ENCODE measurements around the gene IP6K2. TPM values are rescaled to one million over a fixed set of nuclear protein-coding genes. Genes with fewer than 3 reads are reported as not detected.

IP6K2 gene
- total RNA-seq, 1 donor from 2014 or later, result 37.4 TPM

DNA sequence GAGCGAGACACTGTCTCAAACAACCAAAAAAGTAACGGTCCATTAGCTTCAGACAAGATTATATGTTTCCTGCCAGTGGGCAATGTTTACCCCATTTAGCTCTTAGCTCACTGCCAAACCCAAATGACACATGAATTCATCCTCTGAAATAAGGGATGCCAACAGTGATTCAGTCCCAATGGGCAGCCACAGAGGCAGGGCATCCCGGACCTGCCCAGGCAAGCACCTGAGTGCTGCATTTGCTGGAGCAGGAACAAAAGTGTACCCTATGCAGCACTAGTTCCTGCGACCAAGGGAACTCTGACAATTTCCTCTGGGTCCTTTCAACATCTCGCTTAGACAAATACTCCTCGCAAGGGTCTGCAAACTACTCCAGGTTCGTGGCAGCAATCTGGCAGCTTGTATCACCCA, 8.0 kb downstream of the IP6K2 start:
- TF ChIP-seq, protein P1, sequence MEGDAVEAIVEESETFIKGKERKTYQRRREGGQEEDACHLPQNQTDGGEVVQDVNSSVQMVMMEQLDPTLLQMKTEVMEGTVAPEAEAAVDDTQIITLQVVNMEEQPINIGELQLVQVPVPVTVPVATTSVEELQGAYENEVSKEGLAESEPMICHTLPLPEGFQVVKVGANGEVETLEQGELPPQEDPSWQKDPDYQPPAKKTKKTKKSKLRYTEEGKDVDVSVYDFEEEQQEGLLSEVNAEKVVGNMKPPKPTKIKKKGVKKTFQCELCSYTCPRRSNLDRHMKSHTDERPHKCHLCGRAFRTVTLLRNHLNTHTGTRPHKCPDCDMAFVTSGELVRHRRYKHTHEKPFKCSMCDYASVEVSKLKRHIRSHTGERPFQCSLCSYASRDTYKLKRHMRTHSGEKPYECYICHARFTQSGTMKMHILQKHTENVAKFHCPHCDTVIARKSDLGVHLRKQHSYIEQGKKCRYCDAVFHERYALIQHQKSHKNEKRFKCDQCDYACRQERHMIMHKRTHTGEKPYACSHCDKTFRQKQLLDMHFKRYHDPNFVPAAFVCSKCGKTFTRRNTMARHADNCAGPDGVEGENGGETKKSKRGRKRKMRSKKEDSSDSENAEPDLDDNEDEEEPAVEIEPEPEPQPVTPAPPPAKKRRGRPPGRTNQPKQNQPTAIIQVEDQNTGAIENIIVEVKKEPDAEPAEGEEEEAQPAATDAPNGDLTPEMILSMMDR (IDR thresholded peaks at IDR 0.05; ENCODE audit: insufficient read depth, low read length, severe bottlenecking), result no peak

DNA sequence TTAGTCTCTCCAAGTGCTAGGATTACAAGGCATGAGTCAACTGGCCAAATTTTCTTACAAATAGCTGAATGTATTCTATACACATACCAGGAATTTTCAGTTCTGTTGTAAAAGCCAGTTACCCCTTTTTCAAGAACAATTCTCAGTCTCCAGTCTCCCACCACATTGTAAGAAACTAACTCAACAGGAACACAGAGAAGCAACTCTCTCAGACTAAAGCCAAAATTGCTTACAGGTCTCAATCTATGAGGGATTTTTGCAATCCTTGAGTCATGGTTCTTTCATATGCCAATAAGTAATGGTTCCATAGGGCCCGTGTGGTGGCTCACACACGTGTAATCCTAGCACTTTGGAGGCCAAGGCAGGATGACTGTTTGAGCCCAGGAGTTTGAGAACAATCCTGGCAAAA, 8.5 kb downstream of the IP6K2 start:
- Histone ChIP-seq H3K4me3 (ENCODE audit: low read depth, low read length) (no peak overlapping the region), H3K36me3 (ENCODE audit: control insufficient read depth, insufficient read depth, low read length) (peaks cover 22% of the 10 kb centered on the region), H3K27me3 (ENCODE audit: control insufficient read depth, insufficient read depth, low read length) (no peaks in the 10 kb centered on the region)
- DNase-seq (ENCODE audit: low read depth) (peak; percentile 86), FAIRE-seq (no peak)
- TF ChIP-seq, protein P1 (IDR thresholded peaks at IDR 0.05; ENCODE audit: insufficient read depth, low read length, severe bottlenecking), result no peak

More for the DNA sequence above, 8.0 kb downstream of the IP6K2 start:
- FAIRE-seq (peak; percentile 79), DNase-seq (ENCODE audit: low read depth) (peak; percentile 96)
- peaks cover 22% of the 10 kb centered on the region for H3K36me3 ChIP-seq (ENCODE audit: control insufficient read depth, insufficient read depth, low read length)
- no peak overlapping the region for H3K4me3 ChIP-seq (ENCODE audit: low read depth, low read length)
- no peaks in the 10 kb centered on the region for H3K27me3 ChIP-seq (ENCODE audit: control insufficient read depth, insufficient read depth, low read length)

DNA sequence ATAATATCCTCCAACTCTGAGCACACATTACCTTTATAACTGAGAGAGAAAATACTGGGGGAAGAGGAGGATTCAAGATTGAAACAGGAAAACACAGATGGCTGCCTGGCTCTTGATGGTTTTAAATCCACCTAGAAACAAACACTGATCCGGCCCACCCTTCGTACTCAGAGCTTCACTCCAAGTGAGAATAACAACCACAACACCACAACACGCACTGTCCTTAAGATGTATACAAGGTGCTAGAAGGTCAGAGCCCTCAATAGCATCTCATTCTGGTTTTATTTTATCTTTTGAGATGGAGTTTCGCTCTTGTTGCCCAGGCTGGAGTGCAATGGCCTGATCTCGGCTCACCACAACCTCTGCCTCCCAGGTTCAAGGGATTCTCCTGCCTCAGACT, 9.9 kb downstream of the IP6K2 start:
- DNase-seq (ENCODE audit: low read depth), result no peak
- no peak overlapping the region for H3K4me3 ChIP-seq (ENCODE audit: low read depth, low read length)
- peaks cover 17% of the 10 kb centered on the region for H3K36me3 ChIP-seq (ENCODE audit: control insufficient read depth, insufficient read depth, low read length)
- TF ChIP-seq, protein P1 (IDR thresholded peaks at IDR 0.05; ENCODE audit: insufficient read depth, low read length, severe bottlenecking), result no peak
- H3K27me3 ChIP-seq (ENCODE audit: control insufficient read depth, insufficient read depth, low read length), result no peaks in the 10 kb centered on the region
- no peak for FAIRE-seq

DNA sequence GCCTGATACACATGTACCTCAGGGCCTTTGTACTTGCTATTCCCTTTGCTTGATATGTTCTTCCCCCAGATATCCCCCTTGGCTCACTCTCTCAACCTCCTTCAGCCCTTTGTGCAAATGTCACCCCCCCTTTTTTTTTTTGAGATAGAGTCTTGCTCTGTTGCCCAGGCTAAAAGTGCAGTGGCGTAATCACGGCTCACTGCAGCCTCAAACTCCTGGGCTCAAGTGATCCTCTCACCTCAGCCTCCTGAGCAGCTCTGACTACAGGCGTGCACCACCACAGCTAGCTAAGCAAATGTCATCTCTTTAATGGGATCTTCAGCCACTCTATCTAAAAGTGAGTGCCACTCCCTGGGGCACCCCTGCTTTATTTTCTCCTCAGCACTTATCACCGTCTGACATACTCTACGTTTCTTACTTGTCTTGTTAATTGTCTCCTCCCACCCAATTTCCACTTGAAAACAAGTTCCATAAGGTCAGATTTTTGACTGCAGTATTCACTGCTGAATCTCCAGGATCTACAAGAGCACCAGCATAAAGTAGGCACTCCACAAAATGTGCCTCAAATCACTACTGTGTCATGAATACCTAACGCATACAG, 14.6 kb downstream of the IP6K2 start:
- H3K4me3 ChIP-seq (ENCODE audit: low read depth, low read length), result no peak overlapping the region
- H3K36me3 ChIP-seq (ENCODE audit: control insufficient read depth, insufficient read depth, low read length), result peaks cover 16% of the 10 kb centered on the region
- DNase-seq (ENCODE audit: low read depth) (no peak), FAIRE-seq (no peak)
- H3K27me3 ChIP-seq (ENCODE audit: control insufficient read depth, insufficient read depth, low read length), result no peaks in the 10 kb centered on the region
- TF ChIP-seq, protein P1 (IDR thresholded peaks at IDR 0.05; ENCODE audit: insufficient read depth, low read length, severe bottlenecking), result no peak

DNA sequence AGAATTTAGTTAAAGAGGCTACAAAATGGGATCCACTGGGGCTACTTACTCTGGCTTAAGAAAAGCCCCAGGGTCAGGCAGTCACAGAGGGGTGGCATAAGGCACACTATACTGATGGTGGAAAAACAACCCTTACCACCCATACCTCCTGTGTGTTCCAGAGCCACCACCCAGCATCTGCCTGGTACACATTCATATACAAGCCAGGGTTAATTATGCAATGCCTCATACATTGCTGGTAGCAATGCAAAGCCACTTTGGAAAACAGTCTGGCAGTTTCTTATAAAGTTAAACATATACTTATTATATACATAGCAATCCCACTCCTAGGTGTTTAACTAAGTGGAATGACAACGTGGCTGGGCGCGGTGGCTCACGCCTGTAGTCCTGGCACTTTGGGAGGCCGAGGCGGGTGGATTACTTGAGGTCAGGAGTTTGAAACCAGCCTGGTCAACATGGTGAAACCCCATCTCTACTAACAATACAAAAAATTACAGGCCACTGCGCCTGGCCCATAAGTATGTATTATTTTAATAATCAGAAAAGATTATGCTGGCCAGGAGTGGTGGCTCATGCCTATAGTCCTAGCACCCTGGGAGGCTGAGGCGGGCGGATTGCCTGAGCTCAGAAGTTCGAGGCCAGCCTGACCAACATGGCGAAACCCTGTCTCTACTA, 16.2 kb downstream of the IP6K2 start:
- Histone ChIP-seq H3K36me3 (ENCODE audit: control insufficient read depth, insufficient read depth, low read length) (peaks cover 10% of the 10 kb centered on the region), H3K27me3 (ENCODE audit: control insufficient read depth, insufficient read depth, low read length) (no peaks in the 10 kb centered on the region), H3K4me3 (ENCODE audit: low read depth, low read length) (no peak overlapping the region)
- FAIRE-seq (no peak), DNase-seq (ENCODE audit: low read depth) (no peak)
- TF ChIP-seq, protein P1 (IDR thresholded peaks at IDR 0.05; ENCODE audit: insufficient read depth, low read length, severe bottlenecking), result no peak
